Ishikawa (cell line): Measurements from ENCODE around the gene ZNF444.
"Not testable (repeated sequence)": the region's sequence is repeated elsewhere in the genome, so short reads cannot be mapped to it uniquely, and the experiment has no call there.

Experiments
- CEBPB ChIP-seq: IDR thresholded peaks from 2 replicates; pipeline ENCODE4 v1.6.1; 2012
- CREB1 ChIP-seq: IDR thresholded peaks from 2 replicates; pipeline ENCODE4 v1.6.1; 2012; ENCODE audit warnings: low read depth
- EGR1 ChIP-seq: IDR thresholded peaks from 2 replicates; pipeline ENCODE4 v1.6.1; 2012
- EP300 ChIP-seq: IDR thresholded peaks from 2 replicates; pipeline ENCODE4 v1.6.1; 2012; ENCODE audit warnings: borderline replicate concordance
- FOXM1 ChIP-seq: IDR thresholded peaks from 2 replicates; pipeline ENCODE4 v1.6.1; 2012; ENCODE audit warnings: low read depth, borderline replicate concordance
- MAX ChIP-seq: IDR thresholded peaks from 2 replicates; pipeline ENCODE4 v1.6.1; 2012
- NFIC ChIP-seq: IDR thresholded peaks from 2 replicates; pipeline ENCODE4 v1.6.1; 2012
- RAD21 ChIP-seq: IDR thresholded peaks from 2 replicates; pipeline ENCODE4 v1.6.1; 2012; ENCODE audit warnings: low read depth
- REST ChIP-seq: IDR thresholded peaks from 2 replicates; pipeline ENCODE4 v1.6.1; 2012; ENCODE audit warnings: low read depth, mild to moderate bottlenecking
- TAF1 ChIP-seq: IDR thresholded peaks from 2 replicates; pipeline ENCODE4 v1.6.1; 2012; ENCODE audit warnings: low read depth, mild to moderate bottlenecking
- TCF12 ChIP-seq: IDR thresholded peaks from 2 replicates; pipeline ENCODE4 v1.6.1; 2012; ENCODE audit warnings: low read depth
- TEAD4 ChIP-seq: IDR thresholded peaks from 2 replicates; pipeline ENCODE4 v1.6.1; 2012
- USF1 ChIP-seq: IDR thresholded peaks from 2 replicates; pipeline ENCODE4 v1.6.1; 2012
- YY1 ChIP-seq: IDR thresholded peaks from 2 replicates; pipeline ENCODE4 v1.6.1; 2012; ENCODE audit warnings: low read depth
- ZBTB7A ChIP-seq: IDR thresholded peaks from 2 replicates; pipeline ENCODE4 v1.6.1; 2012; ENCODE audit warnings: low read depth

The ZNF444 gene

GRCh38 chr19:56174550-56174949, 33.5 kb downstream of the ZNF444 start:
- no peak for TF ChIP-seq FOXM1
- no peak for TF ChIP-seq ZBTB7A
- TF ChIP-seq NFIC: no peak
- no peak for TF ChIP-seq RAD21
- TF ChIP-seq MAX: no peak
- TF ChIP-seq YY1: no peak
- no peak for TF ChIP-seq TAF1
- no peak for TF ChIP-seq EP300

GRCh38 chr19:56175861-56176307, 34.8 kb downstream of the ZNF444 start, which contains the start of gene GALP:
Gene GALP, plus strand, starts transcription at chr19:56176008. Its CDS starts 1,101 bp downstream, at chr19:56177109.
- not testable (repeated sequence) for TF ChIP-seq NFIC, TEAD4, TCF12

- TF ChIP-seq CEBPB (no peak), TCF12 (no peak), FOXM1 (no peak), USF1 (no peak), ZBTB7A (no peak), MAX (no peak)
Observed at GRCh38 chr19:56176881-56177280, 35.8 kb downstream of the ZNF444 start.

- TF ChIP-seq TAF1: no peak
- TF ChIP-seq ZBTB7A: no peak
- TF ChIP-seq CEBPB: no peak
- no peak for TF ChIP-seq TEAD4
- no peak for TF ChIP-seq YY1
- TF ChIP-seq TCF12: no peak
- no peak for TF ChIP-seq REST
- no peak for TF ChIP-seq CREB1
Observed at GRCh38 chr19:56177564-56178243, 36.6 kb downstream of the ZNF444 start.

DNA sequence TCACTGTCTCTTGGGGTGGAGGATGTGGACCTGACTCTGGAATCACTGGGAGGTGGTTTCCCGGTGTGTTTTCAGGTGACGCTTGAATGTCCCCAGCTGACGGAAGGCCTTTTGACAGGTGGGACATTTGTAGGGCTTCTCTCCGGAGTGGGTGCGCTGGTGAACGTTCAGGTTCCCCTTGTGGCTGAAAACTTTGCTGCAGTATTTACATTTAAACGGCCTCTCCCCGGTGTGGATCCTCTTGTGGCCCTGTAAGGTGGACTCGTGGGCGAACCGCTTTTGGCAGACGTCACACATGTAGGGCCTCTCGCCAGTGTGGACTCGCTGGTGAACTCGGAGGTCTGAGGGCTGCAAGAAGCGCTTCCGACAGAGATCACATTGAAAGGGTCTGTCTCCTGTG, 48.7 kb downstream of the ZNF444 start:
- no peak for TF ChIP-seq USF1
- TF ChIP-seq REST: no peak
- no peak for TF ChIP-seq CREB1
- no peak for TF ChIP-seq CEBPB
- no peak for TF ChIP-seq FOXM1

DNA sequence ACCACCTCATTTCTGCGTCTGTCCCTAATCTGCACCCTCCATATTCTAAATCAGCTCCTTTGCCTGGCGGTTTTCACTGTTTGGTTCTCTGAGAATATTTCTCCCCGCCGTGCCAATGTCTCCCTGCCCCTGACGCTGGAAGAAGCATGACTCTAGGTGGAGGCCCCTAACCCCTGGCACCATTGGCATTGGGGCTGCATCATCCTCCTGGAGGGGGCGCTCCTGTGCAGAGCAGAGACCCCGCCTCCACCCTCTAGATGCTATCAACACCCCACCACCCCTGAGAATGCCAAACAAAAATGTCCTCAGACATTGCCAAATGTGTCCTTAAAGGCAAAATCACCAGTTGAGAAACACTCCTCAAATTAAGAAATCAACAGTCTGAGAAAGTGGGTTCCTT, 50.0 kb downstream of the ZNF444 start:
- TF ChIP-seq EP300: no peak
- no peak for TF ChIP-seq FOXM1
- no peak for TF ChIP-seq TEAD4
- no peak for TF ChIP-seq TCF12
- no peak for TF ChIP-seq TAF1

DNA sequence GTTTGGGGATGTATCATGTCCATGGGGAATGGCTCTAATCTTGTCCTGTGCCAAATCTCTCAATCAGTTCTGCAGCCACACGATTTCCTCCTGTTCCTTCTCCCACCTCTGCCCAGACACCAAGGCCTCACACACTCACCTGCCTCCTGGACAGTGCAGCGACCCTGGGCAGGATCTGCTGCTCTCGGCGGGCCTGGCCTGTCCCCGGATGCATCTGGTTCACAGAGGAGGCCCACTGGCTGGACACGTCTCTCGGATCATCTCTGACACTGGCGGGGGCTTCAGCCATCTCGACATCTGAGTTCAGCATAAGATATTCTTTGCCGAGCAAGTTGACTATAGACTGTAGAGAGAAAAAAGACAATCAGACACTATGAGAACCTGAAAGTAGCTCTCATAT, 50.6 kb downstream of the ZNF444 start:
- TF ChIP-seq TAF1 (no peak), TCF12 (no peak), CREB1 (no peak), EP300 (no peak), YY1 (no peak), RAD21 (no peak), MAX (no peak), ZBTB7A (no peak), USF1 (no peak), FOXM1 (no peak), EGR1 (no peak), TEAD4 (no peak), NFIC (no peak), REST (no peak)
